Endothelial cell of umbilical vein (primary cell): ENCODE measurements around the gene GRIFIN. TPM values are rescaled to one million over a fixed set of nuclear protein-coding genes. Genes with fewer than 3 reads are reported as not detected.

Source experiments
- BruUV-seq: library from RNA; stranded (reverse); fragments of 400-500 nt; replicated peaks from 2 replicates; lab custom pipeline; 2021; lab: Mats Ljungman, UMichigan
- CTCF ChIA-PET: fragments of 300-600, 350-600 bp; sonication (Branson Sonifier 250); formaldehyde crosslinking; loops from one replicate; lab custom pipeline; 2021; ENCODE audit warnings: antibody characterized with exemption, inconsistent platforms; lab: Charles Lee
- POLR2A ChIA-PET: fragments of 300-600, 350-600 bp; sonication (Branson Sonifier 250); formaldehyde crosslinking; loops from one replicate; lab custom pipeline; 2021; ENCODE audit warnings: antibody characterized with exemption, inconsistent platforms; lab: Charles Lee
- DNase-seq: peaks from one replicate; pipeline ENCODE4 v3.0.0-alpha.2; 2011; ENCODE audit warnings: low read depth, low spot score
- FAIRE-seq: peaks from 2 replicates; lab custom pipeline; 2011; peaks lifted over from hg19 to GRCh38; lab: Jason Lieb, UNC
- H2AFZ ChIP-seq: 2 replicates; pipeline ENCODE4 v1.6.0; 2012; ENCODE audit warnings: low read depth, low read length, control low read depth, inconsistent platforms
- H3K27ac ChIP-seq: 2 replicates; pipeline ENCODE4 v1.5.1; 2011; ENCODE audit warnings: low read depth, mild to moderate bottlenecking, control low read depth, low read length, moderate library complexity; ENCODE audit not compliant: insufficient read depth
- H3K27me3 ChIP-seq, 2 experiments: 2 replicates each; pipeline versions ENCODE4 v1.6.0 to v1.6.1; 2011; ENCODE audit warnings: low read length in 2 of 2, mixed read lengths in 1 of 2; ENCODE audit not compliant: control insufficient read depth in 2 of 2, insufficient read depth in 2 of 2
- H3K36me3 ChIP-seq, 2 experiments: 2 replicates in 1 of 2; 3 replicates in 1 of 2; pipeline ENCODE4 v1.5.1; 2011; ENCODE audit warnings: low read length in 2 of 2, mild to moderate bottlenecking in 1 of 2, moderate library complexity in 1 of 2; ENCODE audit not compliant: control insufficient read depth in 2 of 2, insufficient read depth in 2 of 2; ENCODE audit errors: extremely low read depth in 1 of 2
- H3K4me1 ChIP-seq: 3 replicates; pipeline ENCODE4 v1.5.1; 2011; ENCODE audit warnings: mild to moderate bottlenecking, low read length; ENCODE audit not compliant: control insufficient read depth, insufficient read depth; ENCODE audit errors: extremely low read depth
- H3K4me2 ChIP-seq: 2 replicates; pipeline ENCODE4 v1.6.1; 2011; ENCODE audit warnings: low read length, control low read depth, mixed read lengths; ENCODE audit not compliant: insufficient read depth
- H3K4me3 ChIP-seq, 3 experiments: fragments of 200-600 bp in 1 of 3; sonication (generic), shearing (Covaris generic) in 1 of 3; replicated peaks in 1 of 3; 2 replicates each; pipeline ENCODE4 v1.5.1; 2011 to 2016; ENCODE audit warnings: control low read depth in 3 of 3, low read length in 3 of 3, mild to moderate bottlenecking in 2 of 3, inconsistent platforms in 1 of 3, low read depth in 1 of 3, moderate library complexity in 1 of 3; ENCODE audit not compliant: insufficient read depth in 1 of 3
- H3K79me2 ChIP-seq: 2 replicates; pipeline ENCODE4 v1.6.0; 2012; ENCODE audit warnings: low read length, inconsistent platforms; ENCODE audit not compliant: control insufficient read depth, insufficient read depth
- H3K9ac ChIP-seq: replicated peaks from 2 replicates; pipeline ENCODE3; 2011; ENCODE audit warnings: low read length, control low read depth; ENCODE audit not compliant: insufficient read depth; ENCODE audit errors: extremely low read depth
- H3K9me1 ChIP-seq: replicated peaks from 3 replicates; pipeline ENCODE4 v1.6.0; 2011; ENCODE audit warnings: mild to moderate bottlenecking, low read length; ENCODE audit not compliant: control insufficient read depth, insufficient read depth; ENCODE audit errors: extremely low read depth
- H3K9me3 ChIP-seq: replicated peaks from 2 replicates; pipeline ENCODE4 v1.5.1; 2012; ENCODE audit warnings: low read length, inconsistent platforms; ENCODE audit not compliant: control insufficient read depth, insufficient read depth
- H4K20me1 ChIP-seq: replicated peaks from 2 replicates; pipeline ENCODE3; 2011; ENCODE audit warnings: mild to moderate bottlenecking, low read length; ENCODE audit not compliant: control insufficient read depth, insufficient read depth; ENCODE audit errors: extremely low read depth
- FOS ChIP-seq: IDR thresholded peaks from 2 replicates; pipeline ENCODE4 v1.6.1; 2011; ENCODE audit warnings: mild to moderate bottlenecking, low read length, moderate library complexity, borderline replicate concordance; ENCODE audit not compliant: insufficient read depth
- GATA2 ChIP-seq: IDR thresholded peaks from 2 replicates; pipeline ENCODE4 v1.7.0; 2011; ENCODE audit warnings: low read depth, mild to moderate bottlenecking, moderate library complexity, mixed read lengths, low read length; ENCODE audit not compliant: insufficient read length, insufficient read depth
- MAX ChIP-seq: IDR thresholded peaks from 2 replicates; pipeline ENCODE4 v1.6.1; 2011; ENCODE audit not compliant: insufficient read depth, insufficient read length
- POLR2AphosphoS5 ChIP-seq: IDR thresholded peaks from 2 replicates; pipeline ENCODE4 v1.6.1; 2012; ENCODE audit warnings: low read depth, mild to moderate bottlenecking, control low read depth, low read length, moderate library complexity; ENCODE audit not compliant: insufficient read depth
- dilution Hi-C: fragments of 300-500 bp; cut with MboI; formaldehyde crosslinking; loops from one replicate; pipeline ENCODE4 v1.15.0; 2019; ENCODE audit warnings: low sequenced_read_pairs; ENCODE audit not compliant: extremely low pct_ligation_motif_present
- intact Hi-C: fragments of 100-400 bp; cut with micrococcal nuclease; formaldehyde crosslinking; loops from one replicate; pipeline ENCODE4 v1.10.0; 2022
- polyA plus RNA-seq, 4 experiments: library from polyadenylated mRNA; depleted of rRNA in 3 of 4; stranded (reverse) in 3 of 4; unstranded in 1 of 4; fragments of >200 nt; gene quantifications; 2 replicates each; pipeline versions ENCODE4 v1.2.1 to v1.2.3, GENCODE V29; 2011 to 2012; ENCODE audit warnings: missing spikeins in 1 of 4
- total RNA-seq: library from RNA; stranded (reverse); gene quantifications from 2 replicates; pipeline ENCODE4 v1.2.3, GENCODE V29; 2021

Gene GRIFIN
- total and polyA plus RNA-seq, 2 donors (not counting 3 experiments of a cell fraction or from before 2014, with no cell fraction given): not detected

- Histone ChIP-seq H3K9me1 (no peaks in the 10 kb centered on the region), H3K79me2 (no peaks in the 10 kb centered on the region), H3K36me3 (no peaks in the 10 kb centered on the region), H3K9ac (no peak overlapping the region), H3K27me3 (no peaks in the 10 kb centered on the region), H3K27ac (peak overlapping the region; percentile 22), H3K4me1 (peaks cover 7% of the 10 kb centered on the region), H4K20me1 (no peaks in the 10 kb centered on the region), H3K4me2 (no peak overlapping the region), H3K4me3 (no peak overlapping the region), H3K9me3 (no peaks in the 10 kb centered on the region), H2AFZ (peak overlapping the region; percentile 70)
- CTCF ChIA-PET: interaction anchor here (0.7 to 6.7 kb wide), 7 partner anchors 9 to 211 kb away, joined by 3 to 226 read pairs (median 5); no protein-coding TSS in a partner anchor
- BruUV-seq: no TSS peak
- dilution Hi-C loops: no loop called here
- peak; percentile 34 for DNase-seq
- no peak for TF ChIP-seq MAX
- TF ChIP-seq POLR2AphosphoS5: peak; percentile 75
- POLR2A ChIA-PET: no interaction called here
- intact Hi-C loops: loop anchor here (10.0 kb wide), 1 partner anchor 163 kb away; the partner anchor contains the start of gene TTYH3
- FAIRE-seq: peak; percentile 83
Measured at GRCh38 chr7:2471396-2471795, 4.8 kb downstream of the GRIFIN start.

- POLR2A ChIA-PET: no interaction called here
- TF ChIP-seq FOS: peak; percentile 42
- no peak for TF ChIP-seq GATA2
- FAIRE-seq (no peak), DNase-seq (no peak)
- CTCF ChIA-PET: interaction anchor here (0.7 to 6.7 kb wide), 10 partner anchors 9 to 219 kb away, joined by 3 to 226 read pairs (median 4); no protein-coding TSS in a partner anchor
- Histone ChIP-seq H3K9me1 (no peaks in the 10 kb centered on the region), H3K27me3 (no peaks in the 10 kb centered on the region), H2AFZ (peak overlapping the region; percentile 70), H3K9me3 (no peaks in the 10 kb centered on the region), H3K79me2 (no peaks in the 10 kb centered on the region), H3K4me1 (peaks cover 7% of the 10 kb centered on the region), H3K4me3 (no peak overlapping the region), H3K36me3 (no peaks in the 10 kb centered on the region), H3K9ac (no peak overlapping the region), H3K27ac (peak overlapping the region; percentile 22), H3K4me2 (no peak overlapping the region), H4K20me1 (no peaks in the 10 kb centered on the region)
- intact Hi-C loops (loop anchor here (10.0 kb wide), 1 partner anchor 164 kb away; the partner anchor contains the start of gene TTYH3), dilution Hi-C loops (no loop called here)
- BruUV-seq: no TSS peak
Measured at GRCh38 chr7:2471022-2471329, 5.2 kb downstream of the GRIFIN start.
